ENCODE results near the gene SORCS2. TPM values are rescaled to one million over a fixed set of nuclear protein-coding genes. Genes with fewer than 3 reads are reported as not detected.

Gene SORCS2
- total and polyA plus RNA-seq, 2 donors (not counting 1 experiment from before 2014, with no cell fraction given) = not detected

- no CpG with 5 or more reads among the region's 1 CpG for WGBS (ENCODE audit: insufficient coverage)
- Mint-ChIP-seq H3K27me3 (peaks cover 15% of the 10 kb centered on the region), H3K4me3 (no peak overlapping the region), H3K27ac (no peak overlapping the region), H3K4me1 (no peaks in the 10 kb centered on the region), H3K9me3 (ENCODE audit: insufficient read depth) (peaks cover 12% of the 10 kb centered on the region)
- intact Hi-C loops (cut with micrococcal nuclease) = no loop called here
- no peaks in the 10 kb centered on the region for H3K79me2 ChIP-seq (ENCODE audit: control insufficient read depth, insufficient read depth, low read length)
- H3K36me3 ChIP-seq (replicated peaks in 1 of 2; ENCODE audit: control extremely low read depth in 1 of 2, control insufficient read depth in 1 of 2, extremely low read depth in 1 of 2, insufficient read depth in 2 of 2, low read length in 1 of 2) = no peaks in the 10 kb centered on the region
- peaks cover 1 to 24% (median 7%) of the 10 kb centered on the region in 3 donors for H3K9me3 ChIP-seq (ENCODE audit: control extremely low read depth in 1 of 3, control insufficient read depth in 2 of 3, insufficient read depth in 1 of 3, low read length in 2 of 3)
- H3K27me3 ChIP-seq (replicated peaks in 1 of 4; ENCODE audit: control extremely low read depth in 1 of 4, control insufficient read depth in 3 of 4, insufficient read depth in 4 of 4, low read length in 3 of 4) = peaks cover 0 to 4% (median 0%) of the 10 kb centered on the region in 4 experiments
- H2AFZ ChIP-seq (ENCODE audit: insufficient read depth, low read depth, low read length, poor library complexity, severe bottlenecking) = no peak overlapping the region
- no peaks in the 10 kb centered on the region for H3K4me1 ChIP-seq (ENCODE audit: control insufficient read depth in 2 of 2, insufficient read depth in 2 of 2, low read length in 2 of 2)
- POLR2A ChIA-PET = no interaction called here
- no peak overlapping the region for H3K27ac ChIP-seq (ENCODE audit: low read length in 2 of 2)
- no peak overlapping the region for H3K4me2 ChIP-seq (replicated peaks; ENCODE audit: low read depth, low read length, poor library complexity, severe bottlenecking)
- no peak overlapping the region for H3K4me3 ChIP-seq (ENCODE audit: control extremely low read depth in 1 of 5, extremely low read depth in 1 of 5, insufficient read depth in 1 of 5, low read depth in 2 of 5, low read length in 4 of 5)
- CTCF ChIA-PET = no interaction called here
- TF ChIP-seq CTCF (IDR thresholded peaks at IDR 0.05) (no peak), EZH2 (IDR thresholded peaks at IDR 0.05; ENCODE audit: borderline replicate concordance, insufficient read depth, low read depth, low read length, poor library complexity, severe bottlenecking) (no peak)
- no peak overlapping the region for H3K9ac ChIP-seq (ENCODE audit: low read length)
- ATAC-seq (ENCODE audit: low read depth) (no peak), DNase-seq (no peak)
- H4K20me1 ChIP-seq (ENCODE audit: control insufficient read depth, insufficient read depth, low read length, poor library complexity, severe bottlenecking) = no peaks in the 10 kb centered on the region
Observed at GRCh38 chr4:7411491-7411890, 219.2 kb downstream of the SORCS2 start.

GRCh38 chr4:7411896-7412553, 219.7 kb downstream of the SORCS2 start:
- Histone ChIP-seq H3K36me3 (replicated peaks in 1 of 2; ENCODE audit: control extremely low read depth in 1 of 2, control insufficient read depth in 1 of 2, extremely low read depth in 1 of 2, insufficient read depth in 2 of 2, low read length in 1 of 2) (no peaks in the 10 kb centered on the region), H3K9me3 (ENCODE audit: control extremely low read depth in 1 of 3, control insufficient read depth in 2 of 3, insufficient read depth in 1 of 3, low read length in 2 of 3) (peaks cover under 1 to 24% (median 7%) of the 10 kb centered on the region in 3 donors), H4K20me1 (ENCODE audit: control insufficient read depth, insufficient read depth, low read length, poor library complexity, severe bottlenecking) (no peaks in the 10 kb centered on the region), H2AFZ (ENCODE audit: insufficient read depth, low read depth, low read length, poor library complexity, severe bottlenecking) (no peak overlapping the region), H3K27ac (ENCODE audit: low read length in 2 of 2) (no peak overlapping the region), H3K4me2 (replicated peaks; ENCODE audit: low read depth, low read length, poor library complexity, severe bottlenecking) (no peak overlapping the region), H3K27me3 (replicated peaks in 1 of 4; ENCODE audit: control extremely low read depth in 1 of 4, control insufficient read depth in 3 of 4, insufficient read depth in 4 of 4, low read length in 3 of 4) (peaks cover 0 to 4% (median 0%) of the 10 kb centered on the region in 4 experiments), H3K79me2 (ENCODE audit: control insufficient read depth, insufficient read depth, low read length) (no peaks in the 10 kb centered on the region), H3K4me1 (ENCODE audit: control insufficient read depth in 2 of 2, insufficient read depth in 2 of 2, low read length in 2 of 2) (no peaks in the 10 kb centered on the region), H3K9ac (ENCODE audit: low read length) (no peak overlapping the region), H3K4me3 (ENCODE audit: control extremely low read depth in 1 of 5, extremely low read depth in 1 of 5, insufficient read depth in 1 of 5, low read depth in 2 of 5, low read length in 4 of 5) (no peak overlapping the region)
- 66% methylated on average over 12 of the region's 12 CpGs for WGBS (ENCODE audit: insufficient coverage)
- no peak for ATAC-seq (ENCODE audit: low read depth)
- no peaks in the 10 kb centered on the region for H3K4me1 Mint-ChIP-seq
- no peak for DNase-seq
- intact Hi-C loops (cut with micrococcal nuclease) = no loop called here
- H3K9me3 Mint-ChIP-seq (ENCODE audit: insufficient read depth) = peaks cover 12% of the 10 kb centered on the region
- no peak for TF ChIP-seq EZH2 (IDR thresholded peaks at IDR 0.05; ENCODE audit: borderline replicate concordance, insufficient read depth, low read depth, low read length, poor library complexity, severe bottlenecking)
- no peak for TF ChIP-seq CTCF (IDR thresholded peaks at IDR 0.05)
- H3K27ac Mint-ChIP-seq = no peak overlapping the region
- peaks cover 15% of the 10 kb centered on the region for H3K27me3 Mint-ChIP-seq
- ChIA-PET CTCF (no interaction called here), POLR2A (no interaction called here)
- no peak overlapping the region for H3K4me3 Mint-ChIP-seq
